MM.1S (cell line): ENCODE measurements around the gene MACROH2A2.

Source experiments
- DNase-seq: peaks from one replicate; pipeline ENCODE4 v3.0.0-alpha.2; 2015
- H2AFZ ChIP-seq: fragments of 300-600 bp; sonication (generic); 2 replicates; pipeline ENCODE4 v1.6.0; 2016; ENCODE audit warnings: antibody characterized with exemption, low read length
- H3F3A ChIP-seq: fragments of 300-600 bp; sonication (generic); 2 replicates; pipeline ENCODE4 v1.6.1; 2016; ENCODE audit warnings: mild to moderate bottlenecking, antibody characterized with exemption, low read length, moderate library complexity, mixed read lengths; ENCODE audit not compliant: insufficient read depth
- H3K27ac ChIP-seq: fragments of 300-600 bp; sonication (generic); 2 replicates; pipeline ENCODE4 v1.5.1; 2016; ENCODE audit warnings: mild to moderate bottlenecking, low read length
- H3K27me3 ChIP-seq: fragments of 300-600 bp; sonication (generic); replicated peaks from 2 replicates; pipeline ENCODE4 v1.6.0; 2016; ENCODE audit warnings: low read length; ENCODE audit not compliant: insufficient read depth
- H3K36me3 ChIP-seq: fragments of 300-600 bp; sonication (generic); replicated peaks from 2 replicates; pipeline ENCODE4 v1.6.1; 2016; ENCODE audit warnings: mild to moderate bottlenecking, low read length, mixed read lengths; ENCODE audit not compliant: insufficient read depth
- H3K4me1 ChIP-seq: fragments of 300-600 bp; sonication (generic); 2 replicates; pipeline ENCODE4 v1.6.1; 2016; ENCODE audit warnings: low read length, mixed read lengths
- H3K4me2 ChIP-seq: fragments of 300-600 bp; sonication (generic); 2 replicates; pipeline ENCODE4 v1.6.0; 2016; ENCODE audit warnings: low read depth, low read length
- H3K4me3 ChIP-seq: fragments of 300-600 bp; sonication (generic); 2 replicates; pipeline ENCODE4 v1.5.1; 2016; ENCODE audit warnings: low read length, mixed read lengths
- H3K79me2 ChIP-seq: fragments of 300-600 bp; sonication (generic); 2 replicates; pipeline ENCODE4 v1.6.1; 2016; ENCODE audit warnings: mixed run types, low read length, mixed read lengths
- H3K9ac ChIP-seq: fragments of 300-600 bp; sonication (generic); 2 replicates; pipeline ENCODE4 v1.6.1; 2016; ENCODE audit warnings: low read length, mixed read lengths
- H3K9me2 ChIP-seq: fragments of 300-600 bp; sonication (generic); replicated peaks from 2 replicates; pipeline ENCODE4 v1.6.1; 2016; ENCODE audit warnings: mild to moderate bottlenecking, low read length, mixed read lengths; ENCODE audit not compliant: insufficient read depth
- H3K9me3 ChIP-seq: fragments of 300-600 bp; sonication (generic); replicated peaks from 2 replicates; pipeline ENCODE4 v1.6.1; 2016; ENCODE audit warnings: mild to moderate bottlenecking, low read length, mixed read lengths; ENCODE audit not compliant: insufficient read depth
- H4K20me1 ChIP-seq: fragments of 300-600 bp; sonication (generic); 2 replicates; pipeline ENCODE4 v1.6.1; 2016; ENCODE audit warnings: mild to moderate bottlenecking, low read length, moderate library complexity, mixed read lengths; ENCODE audit not compliant: insufficient read depth
- CTCF ChIP-seq: fragments of 300-600 bp; sonication (generic); IDR thresholded peaks from 2 replicates; pipeline ENCODE4 v1.5.1; 2016; ENCODE audit warnings: antibody characterized with exemption, low read length, mixed read lengths
- EZH2 ChIP-seq: fragments of 300-600 bp; sonication (generic); optimal IDR thresholded peaks from 2 replicates; pipeline ENCODE3; 2017; ENCODE audit warnings: low read depth, mild to moderate bottlenecking, antibody characterized with exemption, low read length, mixed read lengths
- EZH2phosphoT487 ChIP-seq: fragments of 300-600 bp; sonication (generic); IDR thresholded peaks from 2 replicates; pipeline ENCODE4 v1.6.1; 2018; ENCODE audit warnings: antibody characterized with exemption, low read length

The MACROH2A2 gene

GRCh38 chr10:70115948-70116682, 63.5 kb downstream of the MACROH2A2 start:
- H3K9me2 ChIP-seq, result no peaks in the 10 kb centered on the region
- H4K20me1 ChIP-seq, result no peaks in the 10 kb centered on the region
- no peaks in the 10 kb centered on the region for H3K9me3 ChIP-seq
- H3F3A ChIP-seq, result no peaks in the 10 kb centered on the region
- H3K4me1 ChIP-seq, result no peaks in the 10 kb centered on the region
- no peaks in the 10 kb centered on the region for H3K27me3 ChIP-seq
- H2AFZ ChIP-seq, result no peak overlapping the region
- H3K9ac ChIP-seq, result no peak overlapping the region
- no peaks in the 10 kb centered on the region for H3K79me2 ChIP-seq
- peak; percentile 47 for DNase-seq
- H3K36me3 ChIP-seq, result no peaks in the 10 kb centered on the region
- H3K27ac ChIP-seq, result no peak overlapping the region
- no peak overlapping the region for H3K4me2 ChIP-seq
- TF ChIP-seq EZH2phosphoT487, result no peak
- peak; percentile 93 for TF ChIP-seq CTCF
- no peak for TF ChIP-seq EZH2
- H3K4me3 ChIP-seq, result no peak overlapping the region

GRCh38 chr10:70117646-70118045, 65.0 kb downstream of the MACROH2A2 start:
- no peaks in the 10 kb centered on the region for H4K20me1 ChIP-seq
- no peaks in the 10 kb centered on the region for H3K4me1 ChIP-seq
- H2AFZ ChIP-seq, result no peak overlapping the region
- no peak overlapping the region for H3K9ac ChIP-seq
- no peaks in the 10 kb centered on the region for H3F3A ChIP-seq
- no peak for TF ChIP-seq EZH2
- no peaks in the 10 kb centered on the region for H3K36me3 ChIP-seq
- DNase-seq, result no peak
- no peak overlapping the region for H3K4me2 ChIP-seq
- H3K79me2 ChIP-seq, result no peaks in the 10 kb centered on the region
- no peak overlapping the region for H3K4me3 ChIP-seq
- H3K27ac ChIP-seq, result no peak overlapping the region
- H3K9me2 ChIP-seq, result no peaks in the 10 kb centered on the region
- no peaks in the 10 kb centered on the region for H3K27me3 ChIP-seq
- H3K9me3 ChIP-seq, result no peaks in the 10 kb centered on the region

- Histone ChIP-seq H3F3A (no peaks in the 10 kb centered on the region), H3K27ac (no peak overlapping the region), H3K36me3 (no peaks in the 10 kb centered on the region), H3K4me3 (no peak overlapping the region), H3K27me3 (no peaks in the 10 kb centered on the region), H3K9me2 (no peaks in the 10 kb centered on the region), H4K20me1 (no peaks in the 10 kb centered on the region), H3K79me2 (no peaks in the 10 kb centered on the region), H3K4me2 (no peak overlapping the region), H2AFZ (no peak overlapping the region), H3K4me1 (no peaks in the 10 kb centered on the region), H3K9me3 (no peaks in the 10 kb centered on the region), H3K9ac (no peak overlapping the region)
- no peak for TF ChIP-seq EZH2
- TF ChIP-seq EZH2phosphoT487, result no peak
- TF ChIP-seq CTCF, result no peak
- DNase-seq, result no peak
These were observed 65.5 kb downstream of the MACROH2A2 start for GRCh38 chr10:70118196-70118595.

GRCh38 chr10:70119197-70119596, 66.6 kb downstream of the MACROH2A2 start:
- Histone ChIP-seq H4K20me1 (no peaks in the 10 kb centered on the region), H3K9ac (no peak overlapping the region), H3K79me2 (no peaks in the 10 kb centered on the region), H3K4me3 (no peak overlapping the region), H3F3A (no peaks in the 10 kb centered on the region), H3K9me2 (no peaks in the 10 kb centered on the region), H3K27ac (no peak overlapping the region), H3K4me2 (no peak overlapping the region), H3K36me3 (no peaks in the 10 kb centered on the region), H2AFZ (no peak overlapping the region), H3K27me3 (no peaks in the 10 kb centered on the region), H3K9me3 (no peaks in the 10 kb centered on the region), H3K4me1 (no peaks in the 10 kb centered on the region)
- no peak for TF ChIP-seq CTCF
- DNase-seq, result no peak
